ENCODE measurements around the gene BTBD9.

BTBD9 gene

GRCh38 chr6:38503032-38503773 lies 136.5 kb downstream of the BTBD9 start:
- peak; percentile 69 for DNase-seq

- no peak for DNase-seq
Measured at GRCh38 chr6:38502423-38502822, 137.3 kb downstream of the BTBD9 start.

GRCh38 chr6:38501931-38502330 lies 137.8 kb downstream of the BTBD9 start:
- DNase-seq = peak; percentile 13

DNA sequence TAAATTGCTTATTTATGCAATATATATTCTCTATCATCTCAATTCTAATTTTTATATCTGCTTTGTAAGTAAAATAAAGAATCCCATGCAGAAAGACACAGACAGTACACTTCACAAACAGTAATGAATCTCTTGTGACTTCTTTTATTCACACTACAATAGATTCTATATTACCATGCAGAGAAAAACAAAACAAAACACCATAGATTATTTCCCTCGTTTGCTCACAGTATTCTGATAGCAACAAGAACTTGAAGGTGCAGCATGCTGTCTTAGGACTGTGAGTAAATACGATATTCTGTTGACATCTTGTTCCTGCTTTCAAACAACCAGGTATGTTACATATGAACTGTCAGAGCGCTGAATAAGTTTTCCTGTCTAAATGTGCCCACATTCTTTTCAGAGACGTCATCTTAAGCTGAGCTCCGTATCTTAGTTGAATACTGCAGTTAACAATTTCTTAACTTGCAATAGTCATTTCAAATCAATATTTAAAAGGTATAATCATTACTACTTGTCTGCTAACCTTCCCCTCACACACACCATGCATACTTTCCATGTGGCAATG lies 140.1 kb downstream of the BTBD9 start:
- no peak for DNase-seq

DNA sequence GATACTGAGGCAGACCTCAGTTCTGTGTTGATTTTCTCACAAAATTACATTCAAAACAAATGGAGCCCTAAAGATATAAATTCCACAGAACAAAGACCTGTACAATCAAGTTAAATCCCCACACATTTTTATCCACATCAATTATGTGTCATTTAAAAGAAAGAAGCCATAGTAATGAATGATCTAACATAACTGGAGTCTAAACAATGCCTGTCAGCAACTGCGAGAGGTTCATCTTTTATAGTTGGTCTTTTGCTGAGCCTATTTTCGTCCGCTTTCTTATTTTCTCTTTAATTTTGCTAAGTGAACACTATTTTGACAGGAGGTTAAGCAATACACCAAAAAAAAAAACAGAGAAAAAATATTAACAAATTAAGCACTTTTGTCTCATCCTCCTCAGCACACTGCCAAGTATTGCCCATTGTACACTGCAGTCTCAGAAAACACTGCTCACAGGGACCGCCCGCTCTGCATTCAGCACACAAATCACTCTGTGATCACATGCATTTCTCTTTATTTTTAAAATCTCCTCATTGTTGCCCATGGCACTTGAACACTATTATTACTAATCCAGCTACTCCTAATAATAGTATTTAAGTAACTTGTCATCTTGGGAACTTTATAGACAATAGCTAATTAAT lies 140.8 kb downstream of the BTBD9 start:
- no peak for DNase-seq

DNA sequence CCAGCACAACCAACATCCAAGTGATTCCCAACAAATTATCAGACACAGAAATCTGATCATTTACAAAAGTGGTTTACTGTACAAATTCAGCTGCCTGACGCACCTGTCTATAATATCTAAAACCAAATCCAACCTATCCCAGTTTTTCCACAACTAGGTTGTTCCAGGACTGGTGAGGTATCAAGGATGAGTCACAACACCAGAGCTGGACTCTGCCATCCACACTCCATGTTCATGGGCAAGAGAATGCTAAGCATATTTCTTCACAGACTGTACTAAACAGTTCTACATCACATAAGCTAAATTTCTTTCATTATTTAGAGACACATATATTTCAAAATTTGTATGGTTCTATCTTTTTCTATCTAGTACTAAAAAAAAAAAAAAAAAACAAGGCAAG lies 141.6 kb downstream of the BTBD9 start:
- DNase-seq = no peak

- DNase-seq = no peak
Measured at GRCh38 chr6:38497546-38497945, 142.2 kb downstream of the BTBD9 start.

GRCh38 chr6:38495922-38496635 lies 143.7 kb downstream of the BTBD9 start:
- no peak for DNase-seq

- DNase-seq = no peak
Measured at GRCh38 chr6:38495518-38495917, 144.2 kb downstream of the BTBD9 start.

DNA sequence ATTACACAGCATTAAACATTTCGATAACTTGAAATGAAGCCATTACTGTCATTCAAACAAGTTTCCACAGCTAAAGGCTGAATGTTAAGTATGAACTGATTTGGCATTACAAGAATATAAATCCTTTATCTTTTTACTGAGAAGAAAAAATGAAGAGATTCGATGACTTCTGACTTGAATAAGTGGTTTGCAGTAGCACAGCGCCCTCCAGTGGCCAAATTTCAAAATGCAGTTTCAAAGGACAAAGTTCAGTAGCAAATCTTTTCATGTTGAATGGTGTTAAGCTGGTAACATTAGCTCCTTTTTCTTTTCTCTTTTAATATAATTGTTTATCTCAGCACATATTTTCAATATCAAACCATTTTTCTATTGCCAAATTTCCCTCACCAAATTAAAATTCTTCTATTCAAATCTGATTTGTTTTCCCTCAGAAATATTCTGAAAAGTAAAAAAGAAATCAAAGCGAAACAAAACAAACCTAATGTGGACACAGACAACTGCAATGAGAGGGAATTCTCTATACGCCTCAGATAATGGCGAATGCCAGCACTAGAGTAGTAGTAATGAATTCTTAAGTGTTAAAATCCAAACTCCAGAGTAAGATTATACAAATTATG lies 145.7 kb downstream of the BTBD9 start:
- DNase-seq = peak; percentile 28

DNA sequence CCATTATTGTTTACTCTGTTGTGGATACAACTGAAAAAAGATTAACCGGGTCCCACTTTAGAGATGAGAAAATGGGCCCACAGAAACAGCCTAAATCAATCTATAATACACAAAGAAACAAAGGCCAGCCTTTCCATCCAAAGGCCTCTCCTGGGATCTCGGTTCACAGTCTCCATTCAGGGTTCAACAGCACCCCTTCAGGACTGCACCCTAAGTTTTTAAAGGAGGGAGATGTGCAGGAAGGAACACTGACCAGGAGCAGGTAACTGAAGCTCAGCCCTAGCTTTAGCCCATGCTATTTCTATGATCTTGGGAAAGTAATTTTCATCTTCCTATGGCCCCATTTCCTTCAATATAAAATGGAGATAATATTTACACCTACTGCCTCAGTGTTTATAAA lies 147.7 kb downstream of the BTBD9 start:
- no peak for DNase-seq

DNA sequence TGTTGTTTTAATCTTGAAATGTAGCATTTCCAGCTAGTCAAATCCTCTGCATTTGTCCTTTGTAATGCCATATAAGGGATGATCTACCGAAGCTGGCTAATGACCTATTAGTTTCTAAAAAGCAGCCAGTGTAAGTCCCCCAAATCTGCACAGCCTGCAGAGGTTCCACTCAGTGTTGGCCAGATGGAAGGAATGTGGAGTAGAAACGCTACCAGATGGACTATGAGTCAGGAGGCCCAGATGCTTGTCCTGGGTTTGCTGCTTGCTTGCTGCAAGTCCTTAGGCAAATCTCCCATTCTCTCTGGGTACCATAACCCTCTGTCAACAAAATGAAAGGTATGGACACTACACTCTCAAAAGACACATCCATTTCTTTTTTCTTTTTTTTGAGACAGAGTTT lies 149.8 kb downstream of the BTBD9 start:
- no peak for DNase-seq

DNA sequence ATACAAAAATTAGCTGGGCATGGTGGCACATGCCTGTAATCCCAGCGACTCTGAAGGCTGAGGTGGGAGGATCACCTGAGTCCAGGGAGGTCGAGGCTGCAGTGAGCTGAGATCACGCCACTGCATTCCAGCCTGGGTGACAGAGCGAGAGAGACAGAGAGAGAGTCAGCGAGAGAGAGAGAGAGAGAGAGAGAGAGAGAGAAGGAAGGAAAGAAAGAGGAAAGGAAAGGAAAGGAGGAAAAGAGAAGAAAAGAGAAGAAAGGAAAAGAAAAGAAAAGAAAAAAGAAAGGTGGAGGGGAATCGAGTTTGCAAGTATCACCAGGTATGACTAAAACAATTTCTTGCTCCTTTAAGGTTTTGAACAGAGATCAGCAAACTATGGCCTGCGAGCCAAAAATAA lies 152.3 kb downstream of the BTBD9 start:
- DNase-seq = no peak

GRCh38 chr6:38485488-38485887 lies 154.2 kb downstream of the BTBD9 start:
- no peak for DNase-seq

DNA sequence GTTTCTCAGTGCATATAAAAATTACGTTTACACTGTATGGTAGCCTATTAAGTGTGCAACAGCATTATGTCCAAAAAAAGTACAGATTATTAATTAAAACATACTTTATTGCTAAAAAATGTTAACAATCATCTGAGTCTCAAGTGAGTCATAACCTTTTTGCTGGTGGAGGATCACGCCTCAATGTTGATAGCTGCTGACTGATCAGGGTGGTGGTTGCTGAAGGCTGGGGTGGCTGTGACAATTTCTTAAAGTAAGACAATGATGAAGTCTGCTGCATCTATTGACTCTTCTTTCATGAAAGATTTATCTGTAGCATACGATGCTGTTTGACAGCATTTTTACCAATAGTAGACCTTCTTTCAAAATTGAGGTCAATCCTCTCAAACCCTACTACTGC lies 155.1 kb downstream of the BTBD9 start:
- no peak for DNase-seq

- no peak for DNase-seq
Measured at GRCh38 chr6:38483526-38483925, 156.2 kb downstream of the BTBD9 start.

GRCh38 chr6:38482466-38482865 lies 157.3 kb downstream of the BTBD9 start:
- no peak for DNase-seq

GRCh38 chr6:38481851-38482250 lies 157.9 kb downstream of the BTBD9 start:
- DNase-seq = no peak

DNA sequence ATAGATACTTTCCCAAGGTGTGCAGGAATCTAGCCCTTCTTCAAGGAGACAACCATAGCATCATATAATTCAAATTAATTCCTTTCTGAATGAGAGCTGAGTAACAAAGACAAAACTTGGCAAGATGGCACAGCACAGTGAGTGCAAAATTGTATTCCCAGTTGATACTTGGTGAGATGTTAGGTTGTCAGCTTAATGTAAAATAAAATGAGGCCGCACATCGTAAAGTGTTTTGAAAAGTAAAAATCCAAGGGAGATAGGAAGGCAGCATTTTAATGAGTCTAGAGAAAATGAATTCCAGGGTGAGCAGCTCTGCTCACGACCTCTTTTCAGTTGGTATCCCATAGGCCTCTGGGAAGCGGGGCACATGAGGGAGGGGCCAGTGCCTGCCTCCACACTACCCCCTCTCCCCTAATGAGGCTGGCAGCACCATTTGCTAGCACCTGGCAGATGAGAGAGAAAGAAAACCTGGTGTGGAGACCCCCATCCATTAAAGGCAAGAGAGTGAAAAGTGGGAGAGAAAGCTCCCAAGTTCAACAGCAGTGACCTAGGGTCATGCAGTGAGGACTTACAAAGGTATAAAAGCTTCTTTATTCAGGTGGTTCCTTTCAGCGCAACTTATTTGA lies 158.4 kb downstream of the BTBD9 start:
- DNase-seq = no peak

DNA sequence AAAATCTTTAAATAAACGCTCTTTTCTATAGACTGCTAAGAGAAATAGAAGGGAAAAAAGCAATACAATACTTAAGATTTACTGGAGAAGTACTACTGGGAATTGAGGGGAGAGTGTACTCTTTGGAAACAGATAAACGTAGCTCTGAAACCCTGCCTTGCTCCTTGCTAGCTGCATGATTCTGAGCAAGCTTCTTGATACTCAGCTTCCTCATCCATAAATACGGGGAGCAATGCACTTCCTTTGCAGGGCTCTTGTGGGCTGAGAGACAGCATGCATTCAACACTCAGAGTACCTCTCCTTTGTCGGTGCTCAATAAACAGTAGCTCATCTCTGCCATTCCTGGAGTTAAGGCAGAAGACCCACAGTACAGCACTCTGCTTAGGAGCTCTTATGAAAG lies 159.7 kb downstream of the BTBD9 start:
- no peak for DNase-seq

DNA sequence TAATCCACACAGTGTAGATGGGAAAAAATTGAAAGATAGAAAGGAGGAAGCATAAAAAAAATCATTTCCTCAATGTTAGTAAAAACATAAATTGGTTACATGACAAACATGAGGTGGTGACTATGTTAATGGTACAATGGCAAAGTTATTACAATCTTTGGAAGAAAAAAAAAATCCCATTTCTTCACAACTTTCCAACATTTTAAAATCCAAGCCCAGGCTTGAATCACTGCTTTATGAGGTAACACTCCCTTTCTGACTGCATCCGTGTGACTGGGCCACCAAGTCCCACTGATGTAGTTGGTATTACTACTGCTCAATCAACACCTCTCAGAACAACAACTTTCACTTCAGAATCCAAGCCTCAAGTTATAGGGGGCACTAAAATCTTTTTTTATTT lies 160.4 kb downstream of the BTBD9 start:
- DNase-seq = no peak

- DNase-seq = no peak
Measured at GRCh38 chr6:38477680-38478260, 162.0 kb downstream of the BTBD9 start.

DNA sequence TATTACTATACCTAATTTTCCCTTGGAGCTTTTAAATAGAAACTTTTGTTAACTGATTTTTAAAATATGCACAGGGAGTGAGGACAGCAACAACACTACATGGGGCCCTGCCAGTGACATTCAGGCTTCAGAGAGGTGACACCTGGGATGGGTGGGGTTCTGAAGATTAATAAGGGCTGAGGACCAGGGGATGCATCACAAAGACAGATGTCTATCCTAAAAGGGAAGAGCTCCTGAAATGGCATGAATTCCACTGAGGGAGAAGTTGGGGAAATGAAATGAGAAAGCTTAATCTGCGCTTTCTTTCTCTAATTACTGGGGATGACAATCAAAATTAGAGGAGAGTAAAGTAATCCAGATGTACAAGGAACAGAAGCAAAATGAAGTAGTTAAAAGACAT lies 162.8 kb downstream of the BTBD9 start:
- no peak for DNase-seq
